Ishikawa (cell line): ENCODE measurements around the gene GOLGA2.

ENCODE experiments used
- CREB1 ChIP-seq: IDR thresholded peaks from 2 replicates; pipeline ENCODE4 v1.6.1; 2012; ENCODE audit warnings: low read depth
- EGR1 ChIP-seq: IDR thresholded peaks from 2 replicates; pipeline ENCODE4 v1.6.1; 2012
- FOXM1 ChIP-seq: IDR thresholded peaks from 2 replicates; pipeline ENCODE4 v1.6.1; 2012; ENCODE audit warnings: low read depth, borderline replicate concordance
- MAX ChIP-seq: IDR thresholded peaks from 2 replicates; pipeline ENCODE4 v1.6.1; 2012
- NFIC ChIP-seq: IDR thresholded peaks from 2 replicates; pipeline ENCODE4 v1.6.1; 2012
- RAD21 ChIP-seq: IDR thresholded peaks from 2 replicates; pipeline ENCODE4 v1.6.1; 2012; ENCODE audit warnings: low read depth
- REST ChIP-seq: IDR thresholded peaks from 2 replicates; pipeline ENCODE4 v1.6.1; 2012; ENCODE audit warnings: low read depth, mild to moderate bottlenecking
- TAF1 ChIP-seq: IDR thresholded peaks from 2 replicates; pipeline ENCODE4 v1.6.1; 2012; ENCODE audit warnings: low read depth, mild to moderate bottlenecking
- TCF12 ChIP-seq: IDR thresholded peaks from 2 replicates; pipeline ENCODE4 v1.6.1; 2012; ENCODE audit warnings: low read depth
- USF1 ChIP-seq: IDR thresholded peaks from 2 replicates; pipeline ENCODE4 v1.6.1; 2012
- YY1 ChIP-seq: IDR thresholded peaks from 2 replicates; pipeline ENCODE4 v1.6.1; 2012; ENCODE audit warnings: low read depth

DNA sequence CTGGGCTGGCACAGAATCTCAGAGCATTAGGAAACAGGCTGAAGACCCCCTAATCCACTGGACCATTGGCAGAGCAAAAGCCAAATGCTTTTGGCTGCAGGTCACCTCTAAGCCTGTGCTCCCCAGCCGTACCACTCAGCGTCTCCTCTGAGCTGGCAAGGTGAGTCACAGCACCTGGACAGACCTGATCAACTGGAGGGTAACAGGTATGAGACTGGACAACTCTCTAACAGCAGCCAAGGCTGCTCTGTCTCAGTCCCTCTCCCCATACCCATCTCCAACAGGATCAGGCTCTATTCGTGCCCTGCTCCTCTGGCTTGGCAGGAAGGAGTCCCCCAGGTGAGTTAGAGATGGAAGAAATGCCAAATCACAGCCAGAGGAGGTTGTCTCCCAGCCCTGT is 4.7 kb downstream of the GOLGA2 start:
- TF ChIP-seq NFIC (no peak), FOXM1 (no peak), RAD21 (no peak), REST (no peak), MAX (no peak), YY1 (no peak), TCF12 (no peak), TAF1 (no peak), CREB1 (no peak), EGR1 (no peak), USF1 (no peak)
